SH-SY5Y (cell line): Measurements from ENCODE around the gene SUB1.

Experiments used
- GATA2 ChIP-seq: IDR thresholded peaks from 2 replicates; pipeline ENCODE4 v1.6.1; 2011; ENCODE audit warnings: mild to moderate bottlenecking, low read depth, low read length
- GATA3 ChIP-seq: IDR thresholded peaks from 2 replicates; pipeline ENCODE4 v1.6.1; 2011; ENCODE audit warnings: low read depth, mild to moderate bottlenecking, low read length, moderate library complexity

The SUB1 gene

DNA sequence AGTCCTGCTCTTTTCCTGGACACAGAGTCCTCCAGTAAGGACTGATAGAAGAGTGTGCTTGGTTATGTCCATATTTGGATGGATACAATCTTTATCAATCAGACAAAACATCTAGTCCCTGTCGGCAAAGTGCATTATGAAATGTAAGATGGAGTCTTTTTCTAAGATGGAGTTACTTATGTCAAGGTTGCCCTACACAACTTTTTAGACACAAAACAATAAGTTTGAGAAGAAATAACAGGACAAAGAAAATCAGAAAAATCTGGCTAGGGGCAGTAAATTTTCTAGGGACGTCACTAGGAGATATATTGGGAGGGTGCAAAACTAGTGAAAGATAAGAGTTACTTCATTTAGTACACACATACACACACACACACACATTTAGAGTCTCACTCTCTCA is 23.3 kb upstream of the SUB1 start:
- TF ChIP-seq GATA3 (no peak), GATA2 (no peak)

DNA sequence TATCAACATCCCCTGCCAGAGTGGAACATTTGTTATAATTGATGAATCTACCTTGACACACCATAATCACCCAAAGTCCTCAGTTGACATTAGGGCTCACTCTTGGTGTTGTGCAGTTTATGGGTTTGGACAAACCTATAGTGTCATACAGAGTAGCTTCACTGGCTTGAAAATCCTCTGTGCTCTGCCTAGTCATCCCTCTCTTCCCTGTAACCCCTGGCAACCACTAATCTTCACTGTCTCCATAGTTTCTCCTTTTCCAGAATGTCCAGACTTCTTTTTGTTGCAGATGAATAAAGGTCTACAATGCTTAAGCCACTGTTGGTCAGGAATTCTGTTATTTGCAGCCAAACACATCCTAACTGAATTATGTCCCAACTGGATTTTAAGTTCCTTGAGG is 22.5 kb upstream of the SUB1 start:
- TF ChIP-seq GATA2 (no peak), GATA3 (no peak)

DNA sequence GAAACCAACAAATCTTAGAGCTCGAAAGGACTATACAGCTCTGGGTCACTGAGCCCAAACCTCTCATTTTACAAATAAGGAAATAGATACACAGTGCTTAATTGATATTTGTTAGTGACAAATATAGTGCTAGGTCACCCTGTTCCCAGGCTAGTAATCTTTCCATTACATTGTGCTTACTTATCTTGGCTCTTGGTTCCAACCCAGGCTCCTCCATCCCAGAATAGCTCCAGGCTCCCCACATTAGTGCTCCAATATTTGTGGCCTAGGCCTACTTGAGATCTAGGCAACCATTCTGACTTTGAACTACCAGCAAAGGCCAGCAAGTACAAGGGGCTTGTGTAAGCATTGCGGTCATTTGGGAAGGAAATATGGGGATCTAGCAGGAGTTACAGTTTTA is 21.7 kb upstream of the SUB1 start:
- TF ChIP-seq GATA2 (no peak), GATA3 (no peak)

DNA sequence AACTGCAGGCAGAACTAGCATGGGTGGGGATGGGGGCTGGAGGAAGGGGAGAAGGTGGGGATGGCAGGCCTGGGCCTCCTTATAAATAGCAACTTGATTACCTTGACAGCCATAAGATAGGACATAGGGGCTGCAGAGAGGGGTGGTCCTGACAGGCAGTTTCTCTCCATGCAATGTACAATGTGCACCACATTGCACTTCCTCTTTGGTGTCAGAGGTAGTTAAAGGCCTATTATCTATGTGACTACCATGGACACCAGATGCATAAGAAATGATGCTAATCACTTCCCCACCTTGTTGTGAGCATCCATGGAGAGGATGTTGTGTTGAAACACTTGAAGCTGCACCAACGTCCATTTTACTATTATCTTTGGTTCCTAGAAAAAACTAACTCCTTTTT is 20.2 kb upstream of the SUB1 start:
- no peak for TF ChIP-seq GATA3
- no peak for TF ChIP-seq GATA2

DNA sequence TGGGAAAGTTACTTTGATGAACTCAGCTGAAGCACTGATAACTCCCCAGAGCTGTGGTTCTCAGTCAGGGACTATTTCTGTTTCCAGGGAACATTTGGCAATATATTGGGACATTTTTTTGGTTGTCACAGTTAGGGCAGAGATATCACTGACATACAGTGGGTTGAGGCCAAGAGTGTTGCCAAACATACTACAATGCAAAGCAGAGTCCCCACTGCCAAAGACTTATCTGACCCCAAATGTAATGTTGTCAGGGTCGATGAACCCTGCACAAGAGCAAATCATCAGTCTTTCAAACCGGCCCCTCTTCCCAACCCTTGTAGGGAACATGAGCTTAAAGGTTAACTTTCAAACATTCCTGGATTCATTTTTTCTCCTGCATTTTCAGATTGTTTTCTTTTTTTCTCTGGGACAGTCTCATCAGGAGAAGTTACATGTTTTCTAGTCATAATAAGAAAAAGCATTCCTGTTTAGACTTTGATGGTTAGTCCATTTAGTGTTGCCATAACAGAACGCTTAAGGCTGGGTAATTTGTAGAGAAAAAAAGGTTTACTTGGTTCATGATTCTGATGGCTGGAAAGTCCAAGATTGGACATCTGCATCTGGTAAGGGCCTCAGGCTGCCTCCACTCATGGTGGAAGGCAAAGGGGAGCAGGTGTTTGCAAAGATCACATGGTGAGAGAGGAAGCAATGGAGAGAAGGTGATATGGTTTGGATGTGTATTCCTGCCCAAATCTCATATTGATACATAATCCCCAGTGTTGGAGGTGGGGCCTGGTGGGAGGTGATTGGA is 18.8 kb upstream of the SUB1 start:
- no peak for TF ChIP-seq GATA3
- TF ChIP-seq GATA2 = no peak

DNA sequence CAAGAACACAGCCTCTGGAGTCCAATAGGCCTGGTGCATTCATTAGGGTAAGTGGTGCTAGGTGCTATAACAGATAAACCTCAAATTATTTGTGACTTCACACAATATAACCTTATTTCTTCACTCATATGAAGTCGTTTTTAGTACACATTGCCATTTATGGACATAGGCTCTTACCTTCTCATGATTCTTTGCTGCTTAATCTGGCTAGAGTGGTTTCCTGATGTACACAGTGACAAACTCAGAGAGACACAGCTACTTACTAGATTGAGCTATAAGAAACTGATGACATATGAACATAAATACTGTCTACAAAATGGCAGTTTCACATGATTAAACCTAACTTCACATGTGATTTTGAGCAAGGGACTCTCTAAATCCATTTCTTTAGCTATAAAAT is 14.2 kb upstream of the SUB1 start:
- TF ChIP-seq GATA2 (no peak), GATA3 (no peak)

DNA sequence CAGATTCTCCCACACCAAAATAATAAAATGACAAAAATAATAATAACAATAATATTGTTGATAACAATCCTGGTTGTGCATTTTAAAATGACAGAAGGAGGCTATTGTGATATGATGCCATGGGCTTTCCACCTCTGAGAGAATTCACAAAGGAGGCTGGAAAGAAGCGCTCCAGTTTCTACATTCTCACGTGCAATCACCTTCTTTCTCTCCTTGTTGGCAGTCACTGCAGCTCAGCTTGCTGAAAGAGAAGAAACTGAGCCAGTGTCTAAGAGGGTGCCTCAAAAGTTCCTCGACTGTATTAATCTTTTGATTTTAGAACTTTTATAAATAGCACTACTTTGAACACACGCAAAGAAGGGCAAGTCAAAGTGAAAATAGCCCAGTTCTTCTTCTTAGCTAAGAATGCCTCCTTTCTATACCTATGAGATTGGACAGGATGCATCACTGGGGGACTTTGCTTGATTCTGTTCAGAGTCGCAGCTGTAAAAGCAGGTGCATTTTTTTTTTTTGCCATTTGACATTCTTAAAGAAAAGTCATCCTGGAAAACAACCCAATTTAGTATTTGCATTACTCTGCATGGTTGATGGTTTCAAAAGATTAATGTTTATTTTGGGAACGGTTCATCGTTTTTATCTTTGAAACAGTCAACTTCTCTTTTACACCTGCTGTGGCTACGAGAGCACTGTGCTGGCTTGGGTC is 12.4 kb upstream of the SUB1 start:
- TF ChIP-seq GATA2 = no peak
- no peak for TF ChIP-seq GATA3

DNA sequence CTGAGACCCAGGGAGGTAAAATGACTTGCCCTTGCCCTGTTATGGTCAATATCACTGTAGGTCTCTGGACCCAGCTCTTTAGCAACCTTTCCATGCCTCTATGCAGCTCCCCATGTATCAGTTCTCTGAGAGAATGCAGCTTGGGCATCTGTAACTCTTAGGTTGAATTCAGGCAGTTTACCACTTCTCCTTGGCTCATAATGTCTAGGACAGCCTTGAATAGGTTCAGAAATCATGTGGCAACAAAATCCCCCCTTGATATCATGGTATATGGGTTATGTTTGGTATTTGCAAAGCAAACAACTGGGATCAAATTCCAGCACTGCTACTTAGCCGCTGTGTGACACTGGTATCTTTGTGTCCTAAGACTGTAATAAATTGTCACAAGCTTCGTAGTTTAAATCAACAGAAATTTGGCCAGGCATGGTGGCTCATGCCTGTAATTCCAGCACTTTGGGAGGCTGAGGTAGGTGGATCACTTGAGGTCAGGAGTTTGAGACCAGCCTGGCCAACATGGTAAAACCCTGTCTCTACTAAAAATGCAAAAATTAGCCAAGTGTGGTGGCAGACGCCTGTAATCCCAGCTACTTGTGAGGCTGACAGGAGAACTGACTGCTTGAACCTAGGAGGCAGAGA is 10.7 kb upstream of the SUB1 start:
- TF ChIP-seq GATA3 (no peak), GATA2 (no peak)

DNA sequence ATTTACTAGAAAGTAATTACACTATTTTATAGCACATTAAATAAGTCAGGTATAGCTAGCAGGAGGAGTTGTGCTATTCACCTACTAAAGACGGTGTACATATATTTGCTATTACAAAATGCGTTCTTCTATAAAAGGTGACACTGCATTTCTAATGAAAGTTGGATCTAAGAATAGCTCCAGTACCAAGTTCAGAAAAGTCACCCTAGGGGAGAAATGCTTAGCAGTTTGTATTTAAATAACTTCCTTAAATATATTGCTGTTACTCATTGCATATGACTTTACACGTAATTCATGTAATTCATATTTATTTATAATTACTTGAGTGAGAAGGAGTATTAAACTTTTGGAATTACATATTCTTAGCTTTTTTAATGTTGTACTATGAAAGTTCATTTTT is 7.0 kb upstream of the SUB1 start:
- no peak for TF ChIP-seq GATA2
- TF ChIP-seq GATA3 = no peak

DNA sequence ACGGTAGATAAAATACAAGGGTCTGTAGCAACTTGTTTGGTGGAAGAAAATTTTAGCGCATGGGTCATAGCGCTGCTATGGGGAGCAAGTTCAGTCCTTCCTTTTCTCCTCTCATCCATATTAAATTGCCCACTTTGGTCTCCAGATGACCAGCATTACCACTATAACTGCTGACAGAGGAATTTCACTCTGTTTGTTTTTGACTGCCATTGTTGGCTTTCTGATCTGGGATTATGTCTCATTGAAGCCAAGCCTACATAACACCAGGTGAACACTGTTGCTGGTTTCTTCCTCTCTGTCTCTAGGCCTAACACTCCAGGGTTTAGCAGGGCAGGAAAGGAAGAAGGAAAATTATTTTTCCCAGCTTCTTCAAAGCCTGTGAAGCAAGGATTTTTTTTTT is 6.6 kb upstream of the SUB1 start:
- TF ChIP-seq GATA2 (no peak), GATA3 (no peak)

DNA sequence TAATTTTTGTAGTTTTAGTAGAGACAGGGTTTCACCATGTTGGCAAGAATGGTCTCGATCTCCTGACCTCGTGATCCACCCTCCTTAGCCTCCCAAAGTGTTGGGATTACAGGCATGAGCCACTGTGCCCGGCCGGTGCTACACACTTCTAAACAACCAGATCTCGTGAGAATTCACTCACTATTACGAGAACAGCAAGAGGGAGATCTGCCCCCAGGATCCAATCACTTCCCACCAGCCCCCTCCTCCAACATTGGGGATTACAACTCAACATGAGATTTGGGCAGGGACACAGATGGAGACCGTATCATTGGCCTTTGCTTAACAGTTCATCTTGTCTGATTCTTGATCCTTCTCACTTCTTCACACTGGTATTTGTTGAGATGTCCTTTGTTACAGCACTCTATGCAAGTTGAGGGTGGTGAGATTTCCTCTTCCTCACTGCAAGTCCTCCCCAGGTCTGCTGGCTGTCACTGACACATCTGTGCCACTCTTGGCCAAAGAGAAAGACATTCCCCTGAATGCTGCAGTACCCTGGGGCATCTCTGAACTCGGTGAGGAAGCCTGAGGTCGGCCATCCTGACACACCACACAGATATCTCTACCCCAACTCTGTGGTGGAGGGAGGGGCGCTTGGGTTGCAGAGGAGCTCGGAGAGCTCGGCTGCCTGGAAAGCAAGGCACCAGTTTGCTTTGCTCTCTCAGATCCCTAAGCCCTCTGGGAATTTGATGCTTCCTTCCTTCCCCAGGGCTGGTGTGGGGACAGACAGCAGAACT is 4.2 kb upstream of the SUB1 start:
- TF ChIP-seq GATA2 (no peak), GATA3 (no peak)

DNA sequence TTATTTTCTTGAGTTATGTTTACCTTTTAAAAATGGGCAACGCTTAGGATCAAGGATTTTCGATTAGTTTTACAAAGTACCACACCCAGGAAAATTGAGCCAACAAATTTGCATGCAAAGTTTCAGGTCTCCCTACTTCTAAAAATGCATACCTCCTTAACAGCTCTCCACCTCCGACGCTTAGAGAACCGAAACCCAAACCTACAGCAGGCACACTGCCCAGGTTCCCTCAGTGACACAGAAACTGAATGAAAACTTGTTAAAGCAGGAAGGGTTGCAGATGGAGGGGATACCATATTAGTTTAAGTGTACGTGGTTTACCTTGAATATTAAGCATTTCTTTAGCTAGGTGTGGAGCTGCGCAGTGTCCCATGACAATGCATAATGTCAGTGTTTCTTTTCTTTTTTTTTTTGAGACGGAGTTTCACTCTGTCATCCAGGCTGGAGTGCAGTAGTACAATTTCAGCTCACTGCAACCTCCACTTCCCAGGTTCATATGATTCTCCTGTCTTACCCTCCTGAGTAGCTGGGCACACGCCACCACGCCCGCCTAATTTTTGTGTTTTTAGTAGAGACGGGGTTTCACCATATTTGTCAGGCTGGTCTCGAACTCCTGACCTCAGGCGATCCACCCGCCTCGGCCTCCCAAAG is 1.6 kb upstream of the SUB1 start:
- TF ChIP-seq GATA2 (no peak), GATA3 (no peak)

DNA sequence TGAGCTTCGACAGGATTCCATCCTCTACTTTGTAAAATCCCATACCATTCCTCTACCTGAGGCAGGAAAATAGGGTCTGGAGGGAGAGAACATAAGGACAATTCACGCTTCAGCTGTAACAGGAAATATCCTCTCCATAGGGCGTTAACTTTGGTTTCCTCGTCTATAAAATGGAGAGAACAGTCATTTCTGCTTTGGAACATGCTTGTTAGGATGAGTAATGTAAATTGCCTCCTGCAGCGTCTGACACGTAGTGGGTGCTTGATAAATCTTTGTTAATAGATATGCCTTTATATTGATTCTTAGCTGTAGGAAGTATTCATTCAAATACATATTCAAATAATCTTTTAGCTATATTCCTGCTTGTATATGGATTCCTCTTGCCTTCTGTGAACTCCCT is 711 bp upstream of the SUB1 start:
- TF ChIP-seq GATA2 (no peak), GATA3 (no peak)

DNA sequence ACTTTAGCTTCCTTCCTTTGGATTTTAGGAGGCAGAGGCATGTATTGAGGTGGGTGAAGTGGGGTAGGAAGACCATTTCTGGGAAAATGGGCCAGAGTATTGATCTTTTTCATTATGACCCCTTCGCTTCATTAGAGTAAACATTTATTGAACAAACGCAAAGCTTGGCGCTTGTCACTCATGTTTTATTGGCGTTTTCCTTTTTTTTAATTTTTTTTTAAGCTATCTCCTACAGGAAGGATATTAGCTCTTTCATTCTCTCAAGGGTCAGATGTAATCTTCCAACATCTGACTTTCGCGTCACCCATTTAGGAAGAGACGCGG is 273 bp upstream of the SUB1 start:
- TF ChIP-seq GATA2 (no peak), GATA3 (no peak)
